8988T (cell line): ENCODE data around the gene PCDHGC3.
A peak's percentile ranks its signal among the peaks of the same experiment; 100 is the strongest.

ENCODE experiments used
- DNase-seq: peaks from one replicate; pipeline ENCODE4 v3.0.0; 2011

Gene PCDHGC3

GRCh38 chr5:141508798-141509611 lies 33.2 kb downstream of the PCDHGC3 start:
- DNase-seq, result peak; percentile 81

- no peak for DNase-seq
Measured at GRCh38 chr5:141510160-141510559, 34.4 kb downstream of the PCDHGC3 start.

- DNase-seq, result no peak
Measured at GRCh38 chr5:141510850-141511601, 35.3 kb downstream of the PCDHGC3 start.

GRCh38 chr5:141511771-141512325 lies 36.1 kb downstream of the PCDHGC3 start:
- DNase-seq, result no peak

GRCh38 chr5:141512390-141512910 lies 36.7 kb downstream of the PCDHGC3 start:
- DNase-seq, result peak; percentile 84

GRCh38 chr5:141512911-141513626 lies 37.3 kb downstream of the PCDHGC3 start:
- no peak for DNase-seq

- no peak for DNase-seq
Measured at GRCh38 chr5:141513627-141514329, 38.0 kb downstream of the PCDHGC3 start.

- DNase-seq, result no peak
Measured at GRCh38 chr5:141514330-141515133, 38.8 kb downstream of the PCDHGC3 start.

GRCh38 chr5:141515141-141515540 lies 39.4 kb downstream of the PCDHGC3 start:
- no peak for DNase-seq

- no peak for DNase-seq
Measured at GRCh38 chr5:141515946-141516671, 40.3 kb downstream of the PCDHGC3 start.

GRCh38 chr5:141516672-141517025 lies 40.9 kb downstream of the PCDHGC3 start:
- DNase-seq, result no peak

- no peak for DNase-seq
Measured at GRCh38 chr5:141517312-141517711, 41.5 kb downstream of the PCDHGC3 start.

- no peak for DNase-seq
Measured at GRCh38 chr5:141517880-141518617, 42.3 kb downstream of the PCDHGC3 start.

GRCh38 chr5:141518618-141519015 lies 42.9 kb downstream of the PCDHGC3 start:
- DNase-seq, result no peak

- DNase-seq, result no peak
Measured at GRCh38 chr5:141519605-141520565, 44.1 kb downstream of the PCDHGC3 start.

GRCh38 chr5:141521244-141521781 lies 45.5 kb downstream of the PCDHGC3 start:
- DNase-seq, result no peak

- DNase-seq, result no peak
Measured at GRCh38 chr5:141522301-141522700, 46.5 kb downstream of the PCDHGC3 start.

GRCh38 chr5:141523991-141524390 lies 48.2 kb downstream of the PCDHGC3 start:
- DNase-seq, result no peak
